HG02571 (cell line): Measurements from ENCODE around the gene PCSK7.
"Not testable (repeated sequence)": the region's sequence is repeated elsewhere in the genome, so short reads cannot be mapped to it uniquely, and the experiment has no call there.

ENCODE experiments used
- ATAC-seq: cut with Tn5 transposase; IDR thresholded peaks from one replicate; pipeline ENCODE4 v1.9.1; 2021; ENCODE audit warnings: mild to moderate bottlenecking, moderate library complexity; ENCODE audit not compliant: unreplicated experiment

PCSK7 gene, protein sequence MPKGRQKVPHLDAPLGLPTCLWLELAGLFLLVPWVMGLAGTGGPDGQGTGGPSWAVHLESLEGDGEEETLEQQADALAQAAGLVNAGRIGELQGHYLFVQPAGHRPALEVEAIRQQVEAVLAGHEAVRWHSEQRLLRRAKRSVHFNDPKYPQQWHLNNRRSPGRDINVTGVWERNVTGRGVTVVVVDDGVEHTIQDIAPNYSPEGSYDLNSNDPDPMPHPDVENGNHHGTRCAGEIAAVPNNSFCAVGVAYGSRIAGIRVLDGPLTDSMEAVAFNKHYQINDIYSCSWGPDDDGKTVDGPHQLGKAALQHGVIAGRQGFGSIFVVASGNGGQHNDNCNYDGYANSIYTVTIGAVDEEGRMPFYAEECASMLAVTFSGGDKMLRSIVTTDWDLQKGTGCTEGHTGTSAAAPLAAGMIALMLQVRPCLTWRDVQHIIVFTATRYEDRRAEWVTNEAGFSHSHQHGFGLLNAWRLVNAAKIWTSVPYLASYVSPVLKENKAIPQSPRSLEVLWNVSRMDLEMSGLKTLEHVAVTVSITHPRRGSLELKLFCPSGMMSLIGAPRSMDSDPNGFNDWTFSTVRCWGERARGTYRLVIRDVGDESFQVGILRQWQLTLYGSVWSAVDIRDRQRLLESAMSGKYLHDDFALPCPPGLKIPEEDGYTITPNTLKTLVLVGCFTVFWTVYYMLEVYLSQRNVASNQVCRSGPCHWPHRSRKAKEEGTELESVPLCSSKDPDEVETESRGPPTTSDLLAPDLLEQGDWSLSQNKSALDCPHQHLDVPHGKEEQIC

DNA sequence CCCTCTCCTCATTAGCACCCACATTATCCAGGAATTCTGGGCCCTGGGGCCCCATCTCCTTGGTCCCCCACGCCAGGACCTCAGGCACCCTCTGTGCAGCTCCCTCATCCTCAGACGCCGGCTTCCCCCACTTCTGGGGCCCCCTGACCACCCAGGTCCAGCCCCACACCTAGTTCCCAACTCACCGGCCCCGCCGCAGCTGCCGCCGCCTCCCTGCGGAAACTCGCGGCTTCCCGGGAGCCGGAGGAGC is at the start of gene PCSK7:
Gene PCSK7, minus strand, starts transcription at position 232 of the 250 bp plus-strand sequence. CDS start 2,229 bp downstream, outside the sequence.
- no peak for ATAC-seq

DNA sequence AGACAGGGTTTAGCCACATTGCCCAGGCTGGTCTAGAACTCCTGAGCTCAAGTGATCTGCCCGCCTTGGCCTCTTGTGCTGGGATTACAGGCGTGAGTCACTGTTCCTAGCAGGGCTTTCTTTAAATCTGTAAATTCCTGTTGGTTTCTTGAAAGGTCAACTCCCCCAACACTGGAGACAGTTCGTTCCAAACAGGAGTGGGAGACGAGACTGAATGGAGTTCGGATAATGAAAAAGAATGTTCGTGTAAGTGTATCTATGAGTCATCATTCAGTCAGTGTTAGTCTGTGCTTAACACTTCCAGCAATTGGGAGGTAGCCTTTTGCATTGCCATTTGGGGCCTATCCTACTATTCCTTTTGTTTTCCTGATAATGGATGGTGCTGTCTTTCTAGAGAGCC is 49.3 kb upstream of the PCSK7 start:
- no peak for ATAC-seq

GRCh38 chr11:117279711-117280376 is 48.0 kb upstream of the PCSK7 start:
- ATAC-seq = no peak

- no peak for ATAC-seq
These were observed 46.5 kb upstream of the PCSK7 start for GRCh38 chr11:117278347-117278746.

GRCh38 chr11:117273550-117274289 is 41.8 kb upstream of the PCSK7 start:
- no peak for ATAC-seq

DNA sequence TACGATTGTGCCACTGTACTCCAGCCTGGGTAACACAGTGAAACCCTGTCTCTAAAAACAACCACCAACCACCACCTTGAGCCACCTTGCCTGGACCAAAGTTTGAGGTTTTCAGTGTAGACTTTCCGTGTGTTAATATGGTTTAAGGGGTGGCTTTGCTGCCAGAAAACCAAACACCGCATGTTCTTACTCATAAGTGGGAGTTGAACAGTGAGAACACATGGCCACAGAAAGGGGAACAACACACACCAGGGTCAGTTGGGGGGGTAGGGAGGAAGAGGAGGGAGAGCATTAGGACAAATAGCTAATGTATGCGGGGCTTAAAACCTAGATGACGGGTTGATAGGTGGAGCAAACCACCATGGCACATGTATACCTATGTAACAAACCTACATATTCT is 40.3 kb upstream of the PCSK7 start:
- not testable (repeated sequence) for ATAC-seq

GRCh38 chr11:117271208-117271607 is 39.3 kb upstream of the PCSK7 start:
- no peak for ATAC-seq

DNA sequence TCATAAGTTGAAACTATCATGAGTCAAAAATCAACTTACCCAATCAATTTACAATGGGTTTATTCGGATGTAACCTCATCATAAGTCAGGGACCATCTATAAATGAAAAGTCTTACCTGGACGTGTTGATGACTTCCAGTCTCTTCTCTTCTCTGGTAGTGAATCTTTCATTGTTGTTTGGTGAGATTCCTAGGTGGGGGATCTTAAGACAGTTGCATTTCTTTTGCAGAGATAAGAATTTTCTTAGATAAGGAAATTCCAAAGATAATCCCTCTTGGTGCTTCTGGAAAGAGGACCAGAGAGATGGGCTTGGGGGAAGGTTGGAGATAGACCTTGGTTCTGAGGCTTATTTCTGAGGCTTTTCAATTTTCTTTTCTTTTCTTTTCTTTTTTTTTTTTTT is 38.0 kb upstream of the PCSK7 start:
- no peak for ATAC-seq

GRCh38 chr11:117265745-117266144 is 33.9 kb upstream of the PCSK7 start:
- ATAC-seq = no peak

DNA sequence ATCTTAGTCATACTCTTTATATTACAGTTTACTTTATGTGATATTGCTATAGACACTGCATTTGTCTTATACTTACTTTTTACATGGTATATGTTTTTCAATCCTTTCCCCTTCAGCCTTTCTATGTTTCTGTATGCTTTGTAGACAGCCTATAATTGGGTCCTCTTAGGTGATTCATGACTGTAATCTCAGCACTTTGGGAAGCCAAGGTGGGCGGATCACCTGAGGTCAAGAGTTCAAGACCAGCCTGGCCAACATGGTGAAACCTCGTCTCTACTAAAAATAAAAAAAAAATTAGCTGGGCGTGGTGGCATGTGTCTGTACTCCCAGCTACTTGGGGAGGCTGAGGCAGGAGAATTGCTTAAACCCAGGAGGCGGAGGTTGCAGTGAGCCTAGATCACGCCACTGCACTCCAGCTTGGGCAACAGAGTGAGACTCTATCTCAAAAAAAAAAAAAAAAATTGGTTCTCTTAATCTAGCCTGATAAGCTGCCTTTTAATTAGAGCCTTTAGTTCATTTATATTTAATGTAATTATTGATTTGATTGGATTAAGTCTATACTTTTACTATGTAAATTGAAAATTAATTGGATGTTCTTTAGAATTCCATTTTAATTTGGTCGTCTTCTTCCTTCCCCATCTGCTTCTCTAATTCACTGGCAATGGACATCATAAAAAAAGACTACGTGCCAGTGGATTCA is 32.9 kb upstream of the PCSK7 start:
- ATAC-seq = not testable (repeated sequence)

- no peak for ATAC-seq
These were observed 27.5 kb upstream of the PCSK7 start for GRCh38 chr11:117259417-117259816.

- ATAC-seq = no peak
These were observed 26.7 kb upstream of the PCSK7 start for GRCh38 chr11:117258576-117258975.

DNA sequence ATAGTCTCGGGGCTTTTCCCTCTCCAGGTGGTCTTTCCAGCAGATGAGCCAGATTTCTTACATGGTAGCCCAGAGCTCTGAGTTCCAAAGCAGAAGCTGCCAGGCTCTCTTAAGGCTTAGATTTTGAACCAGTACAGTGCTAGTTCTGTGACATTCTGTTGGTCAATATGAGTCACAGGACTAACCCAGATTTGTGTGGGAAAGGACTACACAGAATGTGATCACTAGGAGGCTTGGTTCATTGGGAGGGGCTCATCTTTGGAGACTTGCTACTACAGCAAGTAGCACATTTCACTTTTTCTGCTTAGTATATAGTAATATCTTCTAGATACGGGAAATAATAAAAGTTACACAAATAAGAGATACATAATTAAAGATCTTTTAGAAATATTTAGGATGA is 24.7 kb upstream of the PCSK7 start:
- no peak for ATAC-seq

DNA sequence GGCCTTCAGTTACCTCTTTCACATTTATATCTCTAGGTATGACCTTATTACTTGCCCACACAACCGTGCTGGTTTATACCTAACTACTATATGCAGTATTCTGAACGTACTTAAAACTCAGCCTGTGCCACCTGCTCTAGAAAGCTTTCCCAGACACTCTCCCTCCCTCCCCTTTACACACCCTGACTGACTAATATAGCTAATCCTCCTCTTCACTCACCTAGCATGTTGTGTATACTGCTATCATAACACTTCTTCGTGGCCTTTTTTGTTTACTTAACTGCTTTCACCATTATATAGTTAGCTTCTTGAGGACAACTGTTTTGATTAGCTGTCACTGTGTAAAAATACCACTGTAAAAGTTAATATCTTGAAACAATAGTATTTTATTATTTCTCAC is 24.1 kb upstream of the PCSK7 start:
- no peak for ATAC-seq

- no peak for ATAC-seq
These were observed 19.6 kb upstream of the PCSK7 start for GRCh38 chr11:117251506-117251905.

- ATAC-seq = no peak
These were observed 17.7 kb upstream of the PCSK7 start for GRCh38 chr11:117249571-117249970.

DNA sequence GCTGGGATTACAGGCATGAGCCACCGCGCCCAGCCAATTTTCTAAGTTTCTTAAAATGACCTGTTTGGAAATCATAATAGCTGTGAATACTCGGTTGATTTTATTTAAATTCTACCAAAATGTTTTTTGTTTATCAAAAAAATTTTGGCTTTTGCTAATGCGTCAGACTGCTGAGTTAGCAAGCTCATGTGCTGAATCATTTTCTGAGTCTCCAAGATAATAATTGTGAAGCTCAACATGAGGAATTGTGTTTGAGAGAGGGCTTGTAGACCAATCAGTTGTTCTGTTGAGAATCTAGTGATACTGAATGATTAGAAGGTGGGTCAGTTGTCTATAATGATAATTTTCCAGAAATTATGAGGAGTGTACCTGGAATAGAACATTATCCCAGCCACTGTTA is 16.5 kb upstream of the PCSK7 start:
- no peak for ATAC-seq

GRCh38 chr11:117239295-117239694 is 7.4 kb upstream of the PCSK7 start:
- ATAC-seq = no peak

GRCh38 chr11:117238221-117238620 is 6.3 kb upstream of the PCSK7 start:
- no peak for ATAC-seq

DNA sequence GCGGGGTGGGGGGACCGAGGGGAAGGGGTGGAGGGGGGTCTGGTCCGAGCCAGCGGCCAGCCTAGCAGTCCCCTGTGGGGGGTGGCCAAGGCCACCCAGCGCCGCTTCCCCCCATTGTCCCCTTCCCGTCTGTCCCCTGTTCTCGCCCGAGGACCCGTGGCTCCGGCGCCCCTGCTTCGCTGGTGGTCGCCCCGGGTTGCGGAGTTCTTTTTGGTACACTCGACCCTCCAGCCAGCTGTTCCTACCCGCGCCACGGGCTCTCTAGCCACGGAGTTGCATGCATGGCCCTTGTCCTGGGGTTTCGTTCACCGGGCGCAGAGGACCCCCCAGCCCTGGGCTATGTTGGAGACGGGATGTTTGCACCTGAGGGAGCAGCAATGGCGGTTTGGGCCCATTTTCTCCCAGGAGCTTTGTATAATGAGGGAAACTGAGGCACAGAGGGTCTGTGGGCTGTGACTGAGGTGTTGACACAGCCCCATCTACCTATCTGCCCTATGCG is 1.1 kb upstream of the PCSK7 start:
- ATAC-seq = no peak
